ENCODE measurements around the gene MORN1.

DNA sequence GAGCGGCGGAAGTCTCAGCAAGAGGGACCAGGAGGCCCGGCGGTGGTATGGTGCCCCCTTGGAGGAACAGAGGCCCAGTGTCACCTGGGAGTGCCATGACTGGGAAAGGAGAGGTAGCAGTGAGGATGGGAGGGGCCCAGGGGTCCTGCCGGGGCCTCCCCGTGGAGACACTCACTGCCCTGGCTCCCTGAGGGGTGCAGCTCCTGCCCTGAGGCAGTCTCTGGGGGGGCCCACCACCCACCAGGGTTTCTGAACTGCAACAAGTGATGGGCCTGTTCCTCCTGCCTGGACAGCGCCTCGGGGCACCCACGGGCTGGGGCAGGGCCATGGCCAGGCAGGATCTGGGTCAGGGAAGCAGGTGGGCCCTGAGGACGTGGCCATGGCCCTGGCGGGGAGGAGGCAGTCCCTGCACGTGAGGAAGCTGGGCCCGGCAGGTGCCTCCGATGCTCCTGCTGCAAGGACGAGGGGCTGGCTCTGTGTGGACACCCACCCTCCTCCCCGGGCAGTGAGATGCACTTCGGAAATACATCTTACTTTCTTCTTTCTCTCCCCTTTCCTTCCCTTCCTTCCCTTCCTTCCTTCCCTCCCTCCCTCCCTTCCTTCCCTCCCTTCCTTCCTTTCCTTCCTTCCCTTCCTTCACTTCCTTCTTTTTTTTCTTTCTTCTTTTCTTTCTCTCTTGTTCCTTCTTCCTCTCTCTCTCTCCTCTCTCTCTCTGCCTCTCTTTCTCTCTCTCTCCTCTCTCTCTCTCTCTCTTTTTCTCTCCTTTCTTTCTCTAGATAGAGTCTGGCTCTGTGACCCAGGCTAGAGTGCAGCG lies 66.6 kb downstream of the MORN1 start:
- TF ChIP-seq, protein P1, sequence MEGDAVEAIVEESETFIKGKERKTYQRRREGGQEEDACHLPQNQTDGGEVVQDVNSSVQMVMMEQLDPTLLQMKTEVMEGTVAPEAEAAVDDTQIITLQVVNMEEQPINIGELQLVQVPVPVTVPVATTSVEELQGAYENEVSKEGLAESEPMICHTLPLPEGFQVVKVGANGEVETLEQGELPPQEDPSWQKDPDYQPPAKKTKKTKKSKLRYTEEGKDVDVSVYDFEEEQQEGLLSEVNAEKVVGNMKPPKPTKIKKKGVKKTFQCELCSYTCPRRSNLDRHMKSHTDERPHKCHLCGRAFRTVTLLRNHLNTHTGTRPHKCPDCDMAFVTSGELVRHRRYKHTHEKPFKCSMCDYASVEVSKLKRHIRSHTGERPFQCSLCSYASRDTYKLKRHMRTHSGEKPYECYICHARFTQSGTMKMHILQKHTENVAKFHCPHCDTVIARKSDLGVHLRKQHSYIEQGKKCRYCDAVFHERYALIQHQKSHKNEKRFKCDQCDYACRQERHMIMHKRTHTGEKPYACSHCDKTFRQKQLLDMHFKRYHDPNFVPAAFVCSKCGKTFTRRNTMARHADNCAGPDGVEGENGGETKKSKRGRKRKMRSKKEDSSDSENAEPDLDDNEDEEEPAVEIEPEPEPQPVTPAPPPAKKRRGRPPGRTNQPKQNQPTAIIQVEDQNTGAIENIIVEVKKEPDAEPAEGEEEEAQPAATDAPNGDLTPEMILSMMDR (IDR thresholded peaks at IDR 0.05): no peak
- no peak for TF ChIP-seq POLR2A (IDR thresholded peaks at IDR 0.05)
